Stimulated activated CD4-positive, alpha-beta T cell treated with anti-CD3 and anti-CD28 coated beads, TNF-alpha, amount 100 ng/mL, for 24 hours (primary cell): ENCODE measurements around the gene MAL.

Experiments used
- DNase-seq, 3 experiments: peaks; one replicate each; pipeline ENCODE4 v3.0.0-alpha.2; 2020; ENCODE audit warnings: low read depth in 3 of 3

MAL gene

GRCh38 chr2:95061601-95062183 lies 36.2 kb downstream of the MAL start:
- no peak for DNase-seq

GRCh38 chr2:95062242-95063085 lies 37.0 kb downstream of the MAL start:
- DNase-seq = no peak

- no peak for DNase-seq
These were observed 37.8 kb downstream of the MAL start for GRCh38 chr2:95063086-95063958.

- no peak for DNase-seq
These were observed 42.7 kb downstream of the MAL start for GRCh38 chr2:95068256-95068655.

- no peak for DNase-seq
These were observed 44.0 kb downstream of the MAL start for GRCh38 chr2:95069465-95069864.

- DNase-seq = no peak
These were observed 46.3 kb downstream of the MAL start for GRCh38 chr2:95071856-95072255.

- DNase-seq = no peak
These were observed 46.9 kb downstream of the MAL start for GRCh38 chr2:95072424-95072823.

- DNase-seq = no peak
These were observed 48.6 kb downstream of the MAL start for GRCh38 chr2:95073856-95074662.

GRCh38 chr2:95074663-95075439 lies 49.3 kb downstream of the MAL start:
- peak; percentile 31 to 59 (median 35) for DNase-seq

- DNase-seq = no peak
These were observed 50.1 kb downstream of the MAL start for GRCh38 chr2:95075440-95076132.

GRCh38 chr2:95076705-95077529 lies 51.4 kb downstream of the MAL start:
- DNase-seq = peak; percentile 63 to 89 (median 80)

- DNase-seq = no peak
These were observed 52.0 kb downstream of the MAL start for GRCh38 chr2:95077530-95077825.

- no peak for DNase-seq
These were observed 52.5 kb downstream of the MAL start for GRCh38 chr2:95077861-95078603.

- DNase-seq = no peak
These were observed 53.7 kb downstream of the MAL start for GRCh38 chr2:95079199-95079683.

GRCh38 chr2:95082477-95082876 lies 57.0 kb downstream of the MAL start:
- no peak for DNase-seq

GRCh38 chr2:95086017-95086416 lies 60.5 kb downstream of the MAL start:
- no peak for DNase-seq

GRCh38 chr2:95087379-95087778 lies 61.9 kb downstream of the MAL start:
- no peak for DNase-seq

GRCh38 chr2:95091885-95092555 lies 66.5 kb downstream of the MAL start:
- DNase-seq = no peak
